ENCODE measurements around the gene CTDSPL. TPM values are rescaled to one million over a fixed set of nuclear protein-coding genes. Genes with fewer than 3 reads are reported as not detected.

CTDSPL gene
- total and polyA plus RNA-seq, 11 donors = 9.2 to 54.6 (median 36.0) TPM

GRCh38 chr3:37940242-37940908 lies 78.7 kb downstream of the CTDSPL start:
- Histone ChIP-seq H3K4me3 (no peak overlapping the region), H3K27me3 (no peaks in the 10 kb centered on the region), H3K4me1 (peaks cover 9 to 99% (median 68%) of the 10 kb centered on the region in 12 donors), H3K27ac (peak overlapping the region in 3 of 12 donors; percentile 34 to 82 (median 79)), H3K36me3 (no peaks in the 10 kb centered on the region), H3K9me3 (no peaks in the 10 kb centered on the region)
- TF ChIP-seq CTCF (IDR thresholded peaks at IDR 0.05) = no peak
- no peak for TF ChIP-seq POLR2A (IDR thresholded peaks at IDR 0.05)
- 81 to 89% (median 88%) methylated on average over 4 of the region's 4 CpGs for WGBS, 4 donors
- ATAC-seq (no peak), DNase-seq (no peak)
- intact Hi-C loops (cut with DNase I) = no loop called here

- Histone ChIP-seq H3K36me3 (no peaks in the 10 kb centered on the region), H3K4me1 (peaks cover 12 to 99% (median 68%) of the 10 kb centered on the region in 12 donors), H3K9me3 (no peaks in the 10 kb centered on the region), H3K27me3 (no peaks in the 10 kb centered on the region), H3K27ac (peak overlapping the region; percentile 19 to 82 (median 68)), H3K4me3 (peak overlapping the region in 2 of 12 donors; percentile 15 to 17)
- ATAC-seq (peak in 3 of 4 donors; percentile 25 to 69 (median 26)), DNase-seq (no peak)
- no peak for TF ChIP-seq CTCF (IDR thresholded peaks at IDR 0.05)
- TF ChIP-seq POLR2A (IDR thresholded peaks at IDR 0.05) = no peak
- 52 to 63% (median 59%) methylated on average over 9 to 12 of the region's 12 CpGs for whole genome bisulfite sequencing, 4 donors
- intact Hi-C loops (cut with DNase I) = no loop called here
Observed at GRCh38 chr3:37941608-37942508, 80.2 kb downstream of the CTDSPL start.

- 79 to 88% (median 82%) methylated on average over 2 of the region's 2 CpGs for WGBS, 4 donors
- H3K27ac ChIP-seq = peak overlapping the region; percentile 19 to 82 (median 68)
- DNase-seq (no peak), ATAC-seq (no peak)
- intact Hi-C loops (cut with DNase I) = no loop called here
- H3K9me3 ChIP-seq = no peaks in the 10 kb centered on the region
- H3K36me3 ChIP-seq = peaks cover 0 to 7% (median 0%) of the 10 kb centered on the region in 9 donors
- H3K4me3 ChIP-seq = peak overlapping the region in 1 of 12 donors; percentile 17
- peaks cover 12 to 94% (median 62%) of the 10 kb centered on the region in 12 donors for H3K4me1 ChIP-seq
- TF ChIP-seq POLR2A (IDR thresholded peaks at IDR 0.05) = no peak
- no peak for TF ChIP-seq CTCF (IDR thresholded peaks at IDR 0.05)
- no peaks in the 10 kb centered on the region for H3K27me3 ChIP-seq
Observed at GRCh38 chr3:37942646-37943045, 81.0 kb downstream of the CTDSPL start.

- peaks cover 0 to 12% (median 0%) of the 10 kb centered on the region in 9 donors for H3K36me3 ChIP-seq
- no peak for ATAC-seq
- no peak for DNase-seq
- intact Hi-C loops (cut with DNase I) = no loop called here
- H3K9me3 ChIP-seq = no peaks in the 10 kb centered on the region
- H3K4me3 ChIP-seq = no peak overlapping the region
- H3K27ac ChIP-seq = peak overlapping the region in 5 of 12 donors; percentile 5 to 82 (median 79)
- no peak for TF ChIP-seq POLR2A (IDR thresholded peaks at IDR 0.05)
- no peak for TF ChIP-seq CTCF (IDR thresholded peaks at IDR 0.05)
- H3K27me3 ChIP-seq = no peaks in the 10 kb centered on the region
- 82 to 93% (median 91%) methylated on average over 4 of the region's 4 CpGs for WGBS, 4 donors
- peaks cover 12 to 90% (median 60%) of the 10 kb centered on the region in 12 donors for H3K4me1 ChIP-seq
Observed at GRCh38 chr3:37943126-37943525, 81.4 kb downstream of the CTDSPL start.
